HEK293 (cell line): ENCODE results near the gene B4GALT6.

Experiments used
- CTCF ChIA-PET: fragments of 350-600 bp; formaldehyde crosslinking; extraction: SDS; loops from one replicate; lab custom pipeline; 2021; ENCODE audit warnings: antibody characterized with exemption; lab: Yijun Ruan, JAX
- POLR2A ChIA-PET: fragments of 300-600 bp; formaldehyde crosslinking; extraction: SDS; loops from one replicate; lab custom pipeline; 2020; ENCODE audit warnings: antibody characterized with exemption, inconsistent platforms; lab: Yijun Ruan, JAX
- H3K27ac ChIP-seq: fragments of 200-500 bp; sonication (Bioruptor generic); 2 replicates; pipeline ENCODE4 v1.5.1; 2014; ENCODE audit warnings: low read depth, low read length, control low read depth, inconsistent platforms; ENCODE audit errors: extremely low read depth
- H3K36me3 ChIP-seq, 2 experiments: fragments of 200-500 bp in 1 of 2; sonication (Bioruptor generic) in 1 of 2; 1 replicate in 1 of 2; 2 replicates in 1 of 2; pipeline ENCODE4 v1.5.1; 2014 to 2017; ENCODE audit warnings: inconsistent platforms in 2 of 2, low read length in 2 of 2; ENCODE audit not compliant: control insufficient read depth in 2 of 2, insufficient read depth in 1 of 2
- H3K4me1 ChIP-seq: fragments of 200-500 bp; sonication (Bioruptor generic); 2 replicates; pipeline ENCODE4 v1.5.1; 2014; ENCODE audit warnings: mild to moderate bottlenecking, low read length, inconsistent platforms; ENCODE audit not compliant: control insufficient read depth, insufficient read depth
- H3K4me3 ChIP-seq: 2 replicates; pipeline ENCODE4 v1.5.1; 2011; ENCODE audit warnings: low read depth, mild to moderate bottlenecking, control low read depth, low read length, moderate library complexity
- H3K9me3 ChIP-seq: fragments of 200-500 bp; sonication (Bioruptor generic); 2 replicates; pipeline ENCODE4 v1.5.1; 2014; ENCODE audit warnings: low read depth, low read length, inconsistent platforms; ENCODE audit not compliant: control insufficient read depth, insufficient read depth
- BCL11A ChIP-seq: fragments of 450-650 bp; formaldehyde crosslinking; IDR thresholded peaks from 2 replicates; pipeline ENCODE4 v1.5.1; 2016; ENCODE audit warnings: low read depth, missing biosample characterization, missing genetic modification characterization
- KLF1 ChIP-seq: fragments of 450-650 bp; formaldehyde crosslinking; IDR thresholded peaks from 2 replicates; pipeline ENCODE4 v1.5.1; 2016; ENCODE audit warnings: missing biosample characterization, missing genetic modification characterization
- KLF10 ChIP-seq: fragments of 450-650 bp; IDR thresholded peaks from 2 replicates; pipeline ENCODE4 v1.5.1; 2018; ENCODE audit warnings: missing biosample characterization, mild to moderate bottlenecking, missing genetic modification characterization
- MYNN ChIP-seq: fragments of 450-650 bp; formaldehyde crosslinking; IDR thresholded peaks from 2 replicates; pipeline ENCODE4 v1.5.1; 2016; ENCODE audit warnings: missing biosample characterization, missing genetic modification characterization, borderline replicate concordance
- REPIN1 ChIP-seq: fragments of 450-650 bp; formaldehyde crosslinking; IDR thresholded peaks from 2 replicates; pipeline ENCODE4 v1.5.1; 2017; ENCODE audit warnings: missing biosample characterization, missing genetic modification characterization, low read depth
- SP3 ChIP-seq: fragments of 450-650 bp; formaldehyde crosslinking; IDR thresholded peaks from 2 replicates; pipeline ENCODE4 v1.5.1; 2016; ENCODE audit warnings: missing biosample characterization, missing genetic modification characterization
- SP7 ChIP-seq: fragments of 450-650 bp; formaldehyde crosslinking; IDR thresholded peaks from 2 replicates; pipeline ENCODE4 v1.5.1; 2016; ENCODE audit warnings: missing biosample characterization, missing genetic modification characterization
- ZIC2 ChIP-seq: fragments of 450-650 bp; formaldehyde crosslinking; IDR thresholded peaks from 2 replicates; pipeline ENCODE4 v1.5.1; 2016; ENCODE audit warnings: missing biosample characterization, missing genetic modification characterization
- ZNF223 ChIP-seq: fragments of 450-650 bp; formaldehyde crosslinking; IDR thresholded peaks from 2 replicates; pipeline ENCODE4 v1.5.1; 2016; ENCODE audit warnings: missing biosample characterization, missing genetic modification characterization
- ZNF23 ChIP-seq: fragments of 450-650 bp; formaldehyde crosslinking; IDR thresholded peaks from 2 replicates; pipeline ENCODE4 v1.5.1; 2016; ENCODE audit warnings: missing biosample characterization, missing genetic modification characterization, borderline replicate concordance
- ZNF423 ChIP-seq: fragments of 450-650 bp; formaldehyde crosslinking; IDR thresholded peaks from 2 replicates; pipeline ENCODE4 v1.5.1; 2016; ENCODE audit warnings: missing biosample characterization, missing genetic modification characterization
- ZNF426 ChIP-seq: fragments of 450-650 bp; formaldehyde crosslinking; IDR thresholded peaks from 2 replicates; pipeline ENCODE4 v1.5.1; 2017; ENCODE audit warnings: missing biosample characterization, missing genetic modification characterization, mild to moderate bottlenecking, inconsistent platforms, moderate library complexity
- ZNF518A ChIP-seq: fragments of 450-650 bp; formaldehyde crosslinking; conservative IDR thresholded peaks from 2 replicates; pipeline ENCODE4 v1.5.1; 2016; ENCODE audit warnings: low read depth, missing biosample characterization, missing genetic modification characterization
- ZNF639 ChIP-seq: fragments of 450-650 bp; formaldehyde crosslinking; IDR thresholded peaks from 2 replicates; pipeline ENCODE4 v1.5.1; 2016; ENCODE audit warnings: missing biosample characterization, missing genetic modification characterization
- ZNF791 ChIP-seq: fragments of 450-650 bp; formaldehyde crosslinking; IDR thresholded peaks from 2 replicates; pipeline ENCODE4 v1.5.1; 2016; ENCODE audit warnings: missing biosample characterization, missing genetic modification characterization

The B4GALT6 gene

DNA sequence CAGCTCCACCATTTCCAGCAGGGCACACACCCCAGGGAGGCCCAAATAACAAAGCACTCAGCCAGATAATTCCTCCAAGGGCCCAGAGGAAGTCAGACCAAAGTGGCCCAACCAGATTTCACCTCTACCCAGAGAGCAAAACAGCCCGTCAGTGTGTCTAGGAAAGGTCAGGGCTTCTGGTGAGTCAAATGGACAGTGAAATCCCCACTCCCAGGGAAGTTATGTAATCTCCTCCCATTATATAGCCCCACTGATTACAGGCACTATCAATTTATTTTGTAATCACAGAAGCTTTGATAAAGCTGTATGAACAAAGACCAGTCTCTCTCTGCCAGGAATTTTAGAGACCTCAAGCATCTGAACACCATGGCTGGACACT is 4.0 kb downstream of the B4GALT6 start:
- H3K4me3 ChIP-seq = no peak overlapping the region
- no peak overlapping the region for H3K27ac ChIP-seq
- no peaks in the 10 kb centered on the region for H3K9me3 ChIP-seq
- POLR2A ChIA-PET = interaction anchor here (0.5 kb wide), 1 partner anchor 106 kb away, joined by 3 read pairs; no protein-coding TSS in a partner anchor
- H3K4me1 ChIP-seq = peaks cover 2% of the 10 kb centered on the region
- TF ChIP-seq KLF10 (tag by site-specific recombination) (no peak), ZNF791 (tag by site-specific recombination) (no peak), ZNF639 (tag by site-specific recombination) (no peak), ZIC2 (tag by site-specific recombination) (0 out of 2 replicates have a peak, but pooled peaks have one; percentile 19)
- no peaks in the 10 kb centered on the region for H3K36me3 ChIP-seq
- CTCF ChIA-PET = interaction anchor here (0.5 to 2.7 kb wide), 21 partner anchors 9 to 710 kb away, joined by 3 to 12 read pairs (median 4); no protein-coding TSS in a partner anchor

- H3K4me1 ChIP-seq = peaks cover 2% of the 10 kb centered on the region
- no peaks in the 10 kb centered on the region for H3K9me3 ChIP-seq
- CTCF ChIA-PET = interaction anchor here (0.6 to 2.7 kb wide), 19 partner anchors 8 to 709 kb away, joined by 3 to 12 read pairs (median 4); no protein-coding TSS in a partner anchor
These were observed 4.5 kb downstream of the B4GALT6 start for GRCh38 chr18:31679791-31680432.

More at GRCh38 chr18:31679791-31680432, 4.5 kb downstream of the B4GALT6 start:
- POLR2A ChIA-PET = interaction anchor here (0.5 kb wide), 1 partner anchor 106 kb away, joined by 3 read pairs; no protein-coding TSS in a partner anchor
- Histone ChIP-seq H3K27ac (no peak overlapping the region), H3K4me3 (no peak overlapping the region), H3K36me3 (no peaks in the 10 kb centered on the region)
- TF ChIP-seq REPIN1 = no peak
- TF ChIP-seq ZNF426 (tag by site-specific recombination) = no peak
- TF ChIP-seq ZNF23 (tag by site-specific recombination) = no peak
- no peak for TF ChIP-seq ZNF423
- TF ChIP-seq ZNF223 = no peak
- no peak for TF ChIP-seq KLF1
- no peak for TF ChIP-seq ZNF518A
- TF ChIP-seq SP7 (tag by site-specific recombination) = no peak
- no peak for TF ChIP-seq MYNN (tag by site-specific recombination)
- TF ChIP-seq BCL11A (tag by site-specific recombination) = no peak
- no peak for TF ChIP-seq SP3 (tag by site-specific recombination)
